Small intestine (tissue), 7 donors: Measurements from ENCODE around the gene PRKG2. TPM values are rescaled to one million over a fixed set of nuclear protein-coding genes. Genes with fewer than 3 reads are reported as not detected.

Experiments used
- DNase-seq, 2 donors: peaks; one replicate each; pipeline versions ENCODE4 v3.0.0 to v3.0.0-alpha.2; 2013
- FAIRE-seq: peaks from 2 replicates; lab custom pipeline; 2012; peaks lifted over from hg19 to GRCh38; lab: Jason Lieb, UNC
- H3K27ac ChIP-seq, 3 donors: one replicate each; pipeline ENCODE4 v1.5.1; 2013; ENCODE audit warnings: low read length in 2 of 3, mild to moderate bottlenecking in 2 of 3, control low read depth in 1 of 3, inconsistent platforms in 1 of 3, low read depth in 1 of 3, moderate library complexity in 1 of 3
- H3K27me3 ChIP-seq, 3 donors: one replicate each; pipeline ENCODE4 v1.6.1; 2013; ENCODE audit warnings: low read length in 3 of 3, inconsistent platforms in 1 of 3; ENCODE audit not compliant: control insufficient read depth in 3 of 3, insufficient read depth in 3 of 3
- H3K36me3 ChIP-seq, 3 donors: one replicate each; pipeline ENCODE4 v1.6.1; 2013; ENCODE audit warnings: low read length in 3 of 3, inconsistent platforms in 1 of 3, low read depth in 1 of 3, mild to moderate bottlenecking in 1 of 3, moderate library complexity in 1 of 3; ENCODE audit not compliant: control insufficient read depth in 3 of 3, insufficient read depth in 2 of 3
- H3K4me1 ChIP-seq, 3 donors: one replicate each; pipeline ENCODE4 v1.6.1; 2013; ENCODE audit warnings: low read length in 2 of 3, inconsistent platforms in 1 of 3, low read depth in 1 of 3, mild to moderate bottlenecking in 1 of 3, moderate library complexity in 1 of 3; ENCODE audit not compliant: control insufficient read depth in 3 of 3, insufficient read depth in 2 of 3
- H3K4me3 ChIP-seq, 3 donors: one replicate each; pipeline ENCODE4 v1.5.1; 2013; ENCODE audit warnings: low read length in 3 of 3, control low read depth in 1 of 3, inconsistent platforms in 1 of 3, low read depth in 1 of 3, mild to moderate bottlenecking in 1 of 3, moderate library complexity in 1 of 3
- H3K9me3 ChIP-seq, 2 donors: one replicate each; pipeline ENCODE4 v1.6.1; 2013; ENCODE audit warnings: low read depth in 1 of 2, low read length in 1 of 2; ENCODE audit not compliant: control insufficient read depth in 2 of 2, insufficient read depth in 1 of 2
- WGBS, 3 donors: extraction: QIAGEN DNeasy Blood & Tissue Kit; methylation state at CpG; one replicate each; pipeline ENCODE4 v1.1.7; 2013; 5-methylcytosine and 5-hydroxymethylcytosine counted together
- polyA plus RNA-seq, 4 donors: library from polyadenylated mRNA; stranded (reverse) in 3 of 4; unstranded in 1 of 4; fragments of 200-250 nt in 3 of 4; fragments of 120-200 nt in 1 of 4; gene quantifications; one replicate each; pipeline versions ENCODE4 v1.2.1 to v1.2.3, GENCODE V29; 2013
- donor health status: healthy with polysubstance abuse.
- donor health status: control.
- donor health status: control.
- donor health status: Bipolar disorder and iron deficiency.
- donor health status: healthy.

The PRKG2 gene
- polyA plus RNA-seq, 4 donors, result 2.1 to 82.5 (median 20.1) TPM

DNA sequence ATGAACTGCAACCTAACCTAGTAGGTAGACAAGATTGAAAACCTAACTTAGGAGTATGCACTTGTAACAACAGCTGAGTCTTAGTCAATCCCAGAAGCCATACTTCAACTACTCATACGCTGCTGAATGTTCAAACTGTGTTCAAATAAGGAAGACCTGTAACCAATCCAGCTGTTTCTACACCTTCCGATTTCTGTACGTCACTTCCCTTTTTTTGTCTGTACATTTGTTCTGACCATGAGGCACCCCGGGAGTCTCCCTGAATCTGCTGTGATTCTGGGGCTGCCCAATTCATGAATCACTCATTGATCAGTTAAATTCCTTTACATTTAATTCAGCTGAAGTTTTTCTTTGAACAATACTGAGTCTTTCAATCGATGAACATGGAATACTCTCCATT, 95.0 kb downstream of the PRKG2 start:
- Histone ChIP-seq H3K4me1 (no peaks in the 10 kb centered on the region), H3K27ac (no peak overlapping the region), H3K9me3 (no peaks in the 10 kb centered on the region), H3K36me3 (peaks cover 0 to 8% (median 0%) of the 10 kb centered on the region in 3 donors), H3K27me3 (no peaks in the 10 kb centered on the region), H3K4me3 (no peak overlapping the region)
- 91 to 95% (median 92%) methylated on average over 5 of the region's 5 CpGs for WGBS, 3 donors
- DNase-seq, result no peak
- FAIRE-seq, result no peak

DNA sequence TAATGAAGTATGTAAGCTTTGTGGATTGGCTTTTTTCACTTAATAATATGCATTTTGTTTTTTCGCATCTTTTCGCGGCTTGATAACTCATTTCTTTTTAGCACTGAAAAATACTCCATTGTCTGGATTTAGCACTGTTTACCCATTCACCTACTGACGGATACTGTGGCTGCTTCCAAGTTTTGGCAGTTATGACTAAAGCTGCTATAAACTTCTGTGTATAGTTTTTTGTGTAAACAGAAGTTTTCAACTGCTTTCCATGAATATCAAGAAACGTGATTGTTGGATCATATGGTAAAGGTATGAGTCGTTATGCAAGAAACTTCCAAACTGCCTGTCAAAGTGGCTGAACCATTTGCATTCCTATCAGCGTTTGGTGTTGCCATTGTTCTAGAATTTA, 96.9 kb downstream of the PRKG2 start:
- no peak for FAIRE-seq
- H3K4me1 ChIP-seq, result no peaks in the 10 kb centered on the region
- DNase-seq, result no peak
- 83 to 87% (median 87%) methylated on average over 7 of the region's 7 CpGs for WGBS, 3 donors
- no peaks in the 10 kb centered on the region for H3K9me3 ChIP-seq
- peaks cover 0 to 5% (median 0%) of the 10 kb centered on the region in 3 donors for H3K36me3 ChIP-seq
- H3K4me3 ChIP-seq, result no peak overlapping the region
- H3K27ac ChIP-seq, result no peak overlapping the region
- no peaks in the 10 kb centered on the region for H3K27me3 ChIP-seq

- no peaks in the 10 kb centered on the region for H3K27me3 ChIP-seq
Observed at GRCh38 chr4:81116566-81116965, 98.5 kb downstream of the PRKG2 start.

GRCh38 chr4:81113024-81113423, 102.0 kb downstream of the PRKG2 start:
- DNase-seq, result no peak
- no peak for FAIRE-seq
- H3K4me3 ChIP-seq, result no peak overlapping the region
- peaks cover 0 to 6% (median 0%) of the 10 kb centered on the region in 3 donors for H3K36me3 ChIP-seq
- no peaks in the 10 kb centered on the region for H3K9me3 ChIP-seq
- H3K27me3 ChIP-seq, result no peaks in the 10 kb centered on the region
- H3K27ac ChIP-seq, result no peak overlapping the region
- no peaks in the 10 kb centered on the region for H3K4me1 ChIP-seq
- 86 to 92% (median 89%) methylated on average over 5 of the region's 5 CpGs for WGBS, 3 donors

More at GRCh38 chr4:81116566-81116965, 98.5 kb downstream of the PRKG2 start:
- no peak overlapping the region for H3K27ac ChIP-seq
- FAIRE-seq (no peak), DNase-seq (no peak)
- no peak overlapping the region for H3K4me3 ChIP-seq
- WGBS, 3 donors, result 61 to 86% (median 67%) methylated on average over 1 of the region's 1 CpG
- H3K36me3 ChIP-seq, result peaks cover 0 to 5% (median 0%) of the 10 kb centered on the region in 3 donors
- H3K4me1 ChIP-seq, result no peaks in the 10 kb centered on the region
- H3K9me3 ChIP-seq, result no peaks in the 10 kb centered on the region

- FAIRE-seq (peak; percentile 87), DNase-seq (peak in 1 of 2 donors; percentile 75)
- peak overlapping the region in 1 of 3 donors; percentile 60 for H3K27ac ChIP-seq
- H3K4me3 ChIP-seq, result no peak overlapping the region
- 12 to 68% (median 59%) methylated on average over 1 of the region's 1 CpG for WGBS, 3 donors
- H3K36me3 ChIP-seq, result peaks cover 0 to 14% (median 0%) of the 10 kb centered on the region in 3 donors
- no peaks in the 10 kb centered on the region for H3K9me3 ChIP-seq
- no peaks in the 10 kb centered on the region for H3K4me1 ChIP-seq
- no peaks in the 10 kb centered on the region for H3K27me3 ChIP-seq
Observed at GRCh38 chr4:81109356-81109755, 105.7 kb downstream of the PRKG2 start.

DNA sequence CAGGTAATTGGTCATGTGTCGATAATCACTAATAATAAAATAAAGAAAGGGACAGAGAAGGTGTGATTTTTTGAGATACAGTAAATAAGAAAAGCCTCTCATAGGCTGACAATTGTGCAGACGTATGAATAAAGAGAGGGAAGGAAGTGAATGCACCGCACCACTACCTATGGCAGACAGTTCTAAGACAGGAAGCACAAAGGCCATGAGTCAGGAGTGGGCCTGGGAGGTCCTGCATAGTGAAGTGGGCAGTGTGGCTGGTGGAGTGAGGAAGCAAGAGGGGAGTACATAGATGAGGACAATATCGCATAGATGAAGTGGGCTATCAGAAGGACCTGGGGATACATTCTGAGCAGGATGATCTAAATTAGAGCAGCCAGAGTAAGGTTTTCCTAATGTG, 108.9 kb downstream of the PRKG2 start:
- no peaks in the 10 kb centered on the region for H3K9me3 ChIP-seq
- H3K4me3 ChIP-seq, result no peak overlapping the region
- 80 to 91% (median 88%) methylated on average over 4 of the region's 4 CpGs for WGBS, 3 donors
- H3K36me3 ChIP-seq, result peaks cover 0 to 14% (median 0%) of the 10 kb centered on the region in 3 donors
- no peaks in the 10 kb centered on the region for H3K4me1 ChIP-seq
- no peaks in the 10 kb centered on the region for H3K27me3 ChIP-seq
- DNase-seq (no peak), FAIRE-seq (no peak)
- H3K27ac ChIP-seq, result no peak overlapping the region

DNA sequence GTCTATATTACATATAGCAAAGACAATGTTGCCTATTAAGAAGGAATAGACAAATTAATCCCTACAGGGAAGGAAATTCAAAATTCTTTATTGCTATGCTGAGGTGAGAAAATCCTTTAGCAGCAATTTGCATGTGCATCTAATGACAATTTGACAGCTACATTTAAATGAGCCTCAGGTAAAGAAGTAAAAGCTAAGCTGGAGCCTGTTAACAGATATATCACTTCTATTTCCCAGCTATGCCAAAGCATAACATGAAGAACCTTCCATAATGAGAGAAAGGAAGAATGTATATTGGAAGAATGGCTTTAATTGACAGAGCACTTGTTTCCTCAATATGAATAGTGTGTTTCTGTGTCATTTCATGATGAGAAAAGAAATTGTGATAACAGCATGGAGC, 112.9 kb downstream of the PRKG2 start:
- Histone ChIP-seq H3K4me1 (no peaks in the 10 kb centered on the region), H3K4me3 (no peak overlapping the region), H3K9me3 (no peaks in the 10 kb centered on the region), H3K36me3 (peaks cover 0 to 9% (median 3%) of the 10 kb centered on the region in 3 donors), H3K27ac (no peak overlapping the region), H3K27me3 (no peaks in the 10 kb centered on the region)
- DNase-seq (no peak), FAIRE-seq (no peak)

- Histone ChIP-seq H3K4me3 (no peak overlapping the region), H3K9me3 (no peaks in the 10 kb centered on the region), H3K36me3 (peaks cover 0 to 3% (median 3%) of the 10 kb centered on the region in 3 donors), H3K27ac (no peak overlapping the region), H3K27me3 (no peaks in the 10 kb centered on the region), H3K4me1 (no peaks in the 10 kb centered on the region)
- FAIRE-seq, result no peak
- no peak for DNase-seq
- WGBS, 3 donors, result 84 to 98% (median 92%) methylated on average over 1 of the region's 1 CpG
Observed at GRCh38 chr4:81096566-81096965, 118.5 kb downstream of the PRKG2 start.

- 69 to 81% (median 73%) methylated on average over 2 of the region's 2 CpGs for WGBS, 3 donors
- DNase-seq, result no peak
- H3K4me1 ChIP-seq, result no peaks in the 10 kb centered on the region
Observed at GRCh38 chr4:81095389-81095788, 119.6 kb downstream of the PRKG2 start.

More at GRCh38 chr4:81095389-81095788, 119.6 kb downstream of the PRKG2 start:
- no peak for FAIRE-seq
- Histone ChIP-seq H3K27me3 (no peaks in the 10 kb centered on the region), H3K36me3 (peaks cover 0 to 3% (median 3%) of the 10 kb centered on the region in 3 donors), H3K9me3 (no peaks in the 10 kb centered on the region), H3K4me3 (no peak overlapping the region), H3K27ac (no peak overlapping the region)
